HG03378 (cell line): ENCODE data around the gene SLC22A23.
A peak's percentile ranks its signal among the peaks of the same experiment; 100 is the strongest.

Experiments
- ATAC-seq: cut with Tn5 transposase; IDR thresholded peaks from one replicate; pipeline ENCODE4 v1.9.1; 2021; ENCODE audit warnings: mild to moderate bottlenecking, moderate library complexity; ENCODE audit not compliant: unreplicated experiment

The SLC22A23 gene

GRCh38 chr6:3339811-3340210 is 117.0 kb downstream of the SLC22A23 start:
- ATAC-seq, result no peak

GRCh38 chr6:3337521-3338350 is 119.1 kb downstream of the SLC22A23 start:
- no peak for ATAC-seq

GRCh38 chr6:3336859-3337515 is 119.9 kb downstream of the SLC22A23 start:
- no peak for ATAC-seq

- no peak for ATAC-seq
These were observed 120.6 kb downstream of the SLC22A23 start for GRCh38 chr6:3336066-3336786.

GRCh38 chr6:3335169-3335568 is 121.7 kb downstream of the SLC22A23 start:
- ATAC-seq, result no peak

- ATAC-seq, result no peak
These were observed 122.3 kb downstream of the SLC22A23 start for GRCh38 chr6:3334555-3334954.

GRCh38 chr6:3333263-3333662 is 123.6 kb downstream of the SLC22A23 start:
- peak; percentile 60 for ATAC-seq

GRCh38 chr6:3331971-3332370 is 124.9 kb downstream of the SLC22A23 start:
- ATAC-seq, result no peak

- ATAC-seq, result no peak
These were observed 125.4 kb downstream of the SLC22A23 start for GRCh38 chr6:3331494-3331893.

GRCh38 chr6:3330199-3330598 is 126.7 kb downstream of the SLC22A23 start:
- ATAC-seq, result no peak

- ATAC-seq, result no peak
These were observed 127.3 kb downstream of the SLC22A23 start for GRCh38 chr6:3329393-3330051.

- no peak for ATAC-seq
These were observed 128.1 kb downstream of the SLC22A23 start for GRCh38 chr6:3328796-3329195.

GRCh38 chr6:3328145-3328544 is 128.7 kb downstream of the SLC22A23 start:
- no peak for ATAC-seq

GRCh38 chr6:3327403-3327802 is 129.4 kb downstream of the SLC22A23 start:
- ATAC-seq, result no peak

- no peak for ATAC-seq
These were observed 129.9 kb downstream of the SLC22A23 start for GRCh38 chr6:3326981-3327380.

GRCh38 chr6:3326184-3326971 is 130.5 kb downstream of the SLC22A23 start:
- no peak for ATAC-seq

- ATAC-seq, result no peak
These were observed 131.6 kb downstream of the SLC22A23 start for GRCh38 chr6:3325210-3325609.

GRCh38 chr6:3324262-3324942 is 132.4 kb downstream of the SLC22A23 start:
- ATAC-seq, result peak; percentile 91

- no peak for ATAC-seq
These were observed 133.1 kb downstream of the SLC22A23 start for GRCh38 chr6:3323696-3324261.
